T-helper 1 cell treated with Interleukin-12 subunit alpha and Interleukin-12 subunit beta and Interleukin-4 antibody, amounts not matched to agents 30 μg/mL and 1 μg/mL, for 36 hours (primary cell): ENCODE data around the gene CLIC1.

Experiments
- H3K27ac Mint-ChIP-seq: one replicate; pipeline ENCODE4 v1.8.0; 2021; ENCODE audit warnings: mild to moderate bottlenecking, mixed read lengths
- H3K27me3 Mint-ChIP-seq: one replicate; pipeline ENCODE4 v1.8.0; 2021; ENCODE audit warnings: low read depth, mixed read lengths
- H3K36me3 Mint-ChIP-seq: one replicate; pipeline ENCODE4 v1.8.0; 2021; ENCODE audit warnings: low read depth, mixed read lengths
- H3K4me1 Mint-ChIP-seq: one replicate; pipeline ENCODE4 v1.8.0; 2021; ENCODE audit warnings: low read depth, mixed read lengths
- H3K4me3 Mint-ChIP-seq: one replicate; pipeline ENCODE4 v1.8.0; 2021; ENCODE audit warnings: mild to moderate bottlenecking, moderate library complexity, mixed read lengths
- H3K9me3 Mint-ChIP-seq: one replicate; pipeline ENCODE4 v1.8.0; 2021; ENCODE audit warnings: mixed read lengths

CLIC1 gene

GRCh38 chr6:31736021-31736767 lies at the start of gene CLIC1:
TSS of gene CLIC1 (minus strand) at chr6:31736530. CDS start at chr6:31736300, 230 bp downstream.
- no peaks in the 10 kb centered on the region for H3K27me3 Mint-ChIP-seq
- peak within 1 kb of the TSS; percentile 100 for H3K4me3 Mint-ChIP-seq
- peak within 1 kb of the TSS; percentile 93 for H3K27ac Mint-ChIP-seq
- H3K36me3 Mint-ChIP-seq = peaks cover 38% of the 10 kb centered on the region
- H3K9me3 Mint-ChIP-seq = no peaks in the 10 kb centered on the region
- peaks cover 60% of the 10 kb centered on the region for H3K4me1 Mint-ChIP-seq

GRCh38 chr6:31785475-31785874 lies 49.1 kb upstream of the CLIC1 start:
- Mint-ChIP-seq H3K27ac (no peak overlapping the region), H3K9me3 (no peaks in the 10 kb centered on the region), H3K4me3 (no peak overlapping the region), H3K4me1 (peaks cover under 1% of the 10 kb centered on the region), H3K36me3 (peaks cover 24% of the 10 kb centered on the region), H3K27me3 (no peaks in the 10 kb centered on the region)

GRCh38 chr6:31784098-31784925 lies 48.0 kb upstream of the CLIC1 start:
- H3K27me3 Mint-ChIP-seq = no peaks in the 10 kb centered on the region
- H3K4me1 Mint-ChIP-seq = no peaks in the 10 kb centered on the region
- no peaks in the 10 kb centered on the region for H3K9me3 Mint-ChIP-seq
- no peak overlapping the region for H3K27ac Mint-ChIP-seq
- H3K36me3 Mint-ChIP-seq = peaks cover 21% of the 10 kb centered on the region
- H3K4me3 Mint-ChIP-seq = no peak overlapping the region

- no peak overlapping the region for H3K27ac Mint-ChIP-seq
- peaks cover 3% of the 10 kb centered on the region for H3K4me1 Mint-ChIP-seq
- H3K36me3 Mint-ChIP-seq = peaks cover 18% of the 10 kb centered on the region
- H3K4me3 Mint-ChIP-seq = no peak overlapping the region
- no peaks in the 10 kb centered on the region for H3K27me3 Mint-ChIP-seq
- no peaks in the 10 kb centered on the region for H3K9me3 Mint-ChIP-seq
Observed at GRCh38 chr6:31782126-31782855, 46.0 kb upstream of the CLIC1 start.

GRCh38 chr6:31781244-31782125 lies 45.2 kb upstream of the CLIC1 start:
- no peaks in the 10 kb centered on the region for H3K9me3 Mint-ChIP-seq

GRCh38 chr6:31780507-31781243 lies 44.3 kb upstream of the CLIC1 start:
- H3K4me1 Mint-ChIP-seq = peaks cover 13% of the 10 kb centered on the region
- H3K4me3 Mint-ChIP-seq = no peak overlapping the region
- no peak overlapping the region for H3K27ac Mint-ChIP-seq
- no peaks in the 10 kb centered on the region for H3K9me3 Mint-ChIP-seq
- no peaks in the 10 kb centered on the region for H3K27me3 Mint-ChIP-seq
- H3K36me3 Mint-ChIP-seq = peaks cover 16% of the 10 kb centered on the region

More at GRCh38 chr6:31781244-31782125, 45.2 kb upstream of the CLIC1 start:
- Mint-ChIP-seq H3K27ac (no peak overlapping the region), H3K4me1 (peaks cover 9% of the 10 kb centered on the region), H3K27me3 (no peaks in the 10 kb centered on the region), H3K36me3 (peaks cover 18% of the 10 kb centered on the region), H3K4me3 (no peak overlapping the region)

- H3K27ac Mint-ChIP-seq = no peak overlapping the region
- peaks cover 16% of the 10 kb centered on the region for H3K36me3 Mint-ChIP-seq
- no peak overlapping the region for H3K4me3 Mint-ChIP-seq
Observed at GRCh38 chr6:31779908-31780307, 43.6 kb upstream of the CLIC1 start.

GRCh38 chr6:31778999-31779885 lies 42.9 kb upstream of the CLIC1 start:
- Mint-ChIP-seq H3K4me3 (no peak overlapping the region), H3K4me1 (peaks cover 17% of the 10 kb centered on the region), H3K27me3 (no peaks in the 10 kb centered on the region), H3K27ac (no peak overlapping the region), H3K9me3 (no peaks in the 10 kb centered on the region), H3K36me3 (peaks cover 10% of the 10 kb centered on the region)

More at GRCh38 chr6:31779908-31780307, 43.6 kb upstream of the CLIC1 start:
- no peaks in the 10 kb centered on the region for H3K27me3 Mint-ChIP-seq
- H3K4me1 Mint-ChIP-seq = peaks cover 17% of the 10 kb centered on the region
- no peaks in the 10 kb centered on the region for H3K9me3 Mint-ChIP-seq

GRCh38 chr6:31778193-31778592 lies 41.9 kb upstream of the CLIC1 start:
- Mint-ChIP-seq H3K4me1 (peaks cover 17% of the 10 kb centered on the region), H3K27ac (no peak overlapping the region), H3K4me3 (no peak overlapping the region), H3K27me3 (no peaks in the 10 kb centered on the region), H3K36me3 (peaks cover 7% of the 10 kb centered on the region), H3K9me3 (no peaks in the 10 kb centered on the region)

GRCh38 chr6:31777667-31778050 lies 41.3 kb upstream of the CLIC1 start:
- no peaks in the 10 kb centered on the region for H3K27me3 Mint-ChIP-seq
- peaks cover 3% of the 10 kb centered on the region for H3K36me3 Mint-ChIP-seq
- H3K4me3 Mint-ChIP-seq = no peak overlapping the region
- peaks cover 21% of the 10 kb centered on the region for H3K4me1 Mint-ChIP-seq
- H3K27ac Mint-ChIP-seq = peak overlapping the region; percentile 81
- no peaks in the 10 kb centered on the region for H3K9me3 Mint-ChIP-seq

- peak within 1 kb of the TSS; percentile 81 for H3K27ac Mint-ChIP-seq
- peaks cover 3% of the 10 kb centered on the region for H3K36me3 Mint-ChIP-seq
- H3K9me3 Mint-ChIP-seq = no peaks in the 10 kb centered on the region
- H3K4me3 Mint-ChIP-seq = no peak within 1 kb of the TSS
- H3K4me1 Mint-ChIP-seq = peaks cover 24% of the 10 kb centered on the region
- no peaks in the 10 kb centered on the region for H3K27me3 Mint-ChIP-seq
Observed at GRCh38 chr6:31776989-31777666, 40.8 kb upstream of the CLIC1 start, which contains the start of gene VWA7. TSS of gene VWA7 (minus strand) at chr6:31777328. CDS start at chr6:31776779, 549 bp downstream.

- H3K36me3 Mint-ChIP-seq = peaks cover 3% of the 10 kb centered on the region
- H3K27me3 Mint-ChIP-seq = no peaks in the 10 kb centered on the region
- H3K4me1 Mint-ChIP-seq = peaks cover 25% of the 10 kb centered on the region
Observed at GRCh38 chr6:31776485-31776988, 40.2 kb upstream of the CLIC1 start.

More at GRCh38 chr6:31776485-31776988, 40.2 kb upstream of the CLIC1 start:
- Mint-ChIP-seq H3K4me3 (no peak overlapping the region), H3K27ac (peak overlapping the region; percentile 81), H3K9me3 (no peaks in the 10 kb centered on the region)
